Activated CD8-positive, alpha-beta T cell treated with anti-CD3 and anti-CD28 coated beads, Interleukin-2, amount 10 ng/mL, durations not matched to agents 7 days and 5 days (primary cell): Measurements from ENCODE around the gene GNPTG. TPM values are rescaled to one million over a fixed set of nuclear protein-coding genes. Genes with fewer than 3 reads are reported as not detected.

Experiments used
- ATAC-seq: fragments of 150-1000 bp; cut with Tn5 transposase; one replicate; pipeline ENCODE4 v1.10.0; 2021; ENCODE audit warnings: moderate library complexity
- CTCF ChIA-PET: fragments of 350-600 bp; sonication (Branson Sonifier 250); formaldehyde crosslinking; loops from one replicate; lab custom pipeline; 2021; ENCODE audit warnings: antibody characterized with exemption; lab: Charles Lee
- POLR2A ChIA-PET: fragments of 350-600 bp; sonication (Branson Sonifier 250); formaldehyde crosslinking; loops from one replicate; lab custom pipeline; 2021; ENCODE audit warnings: antibody characterized with exemption; lab: Charles Lee
- DNase-seq: peaks from one replicate; pipeline ENCODE4 v3.0.0-alpha.2; 2020
- H3K27ac Mint-ChIP-seq: one replicate; pipeline ENCODE4 v1.8.0; 2021; ENCODE audit warnings: mild to moderate bottlenecking, mixed read lengths
- H3K27me3 Mint-ChIP-seq: one replicate; pipeline ENCODE4 v1.8.0; 2021; ENCODE audit warnings: low read depth, mixed read lengths
- H3K36me3 Mint-ChIP-seq: one replicate; pipeline ENCODE4 v1.8.0; 2021; ENCODE audit warnings: low read depth, mixed read lengths
- H3K4me1 Mint-ChIP-seq: one replicate; pipeline ENCODE4 v1.8.0; 2021; ENCODE audit warnings: low read depth, mixed read lengths
- H3K4me3 Mint-ChIP-seq: one replicate; pipeline ENCODE4 v1.8.0; 2021; ENCODE audit warnings: mild to moderate bottlenecking, mixed read lengths
- H3K9me3 Mint-ChIP-seq: one replicate; pipeline ENCODE4 v1.8.0; 2022; ENCODE audit warnings: mixed read lengths; ENCODE audit not compliant: insufficient read depth
- total RNA-seq, 2 experiments: library from RNA; stranded (reverse); gene quantifications; one replicate each; pipeline ENCODE4 v1.2.3, GENCODE V29; 2021

GNPTG gene
- total RNA-seq, 2 experiments from 2014 or later = 24.2 to 25.1 TPM

- no peaks in the 10 kb centered on the region for H3K27me3 Mint-ChIP-seq
- CTCF ChIA-PET = no interaction called here
- DNase-seq (no peak), ATAC-seq (no peak)
- H3K4me3 Mint-ChIP-seq = no peak overlapping the region
- no peaks in the 10 kb centered on the region for H3K9me3 Mint-ChIP-seq
- H3K4me1 Mint-ChIP-seq = peaks cover 37% of the 10 kb centered on the region
- H3K27ac Mint-ChIP-seq = no peak overlapping the region
- H3K36me3 Mint-ChIP-seq = no peaks in the 10 kb centered on the region
- POLR2A ChIA-PET = no interaction called here
These were observed 3.2 kb downstream of the GNPTG start for GRCh38 chr16:1354815-1355540.

- Mint-ChIP-seq H3K9me3 (no peaks in the 10 kb centered on the region), H3K27me3 (no peaks in the 10 kb centered on the region), H3K27ac (no peak overlapping the region), H3K4me1 (peaks cover 31% of the 10 kb centered on the region), H3K4me3 (no peak overlapping the region), H3K36me3 (no peaks in the 10 kb centered on the region)
- ChIA-PET POLR2A (no interaction called here), CTCF (no interaction called here)
- ATAC-seq (no peak), DNase-seq (no peak)
These were observed 3.9 kb downstream of the GNPTG start for GRCh38 chr16:1355591-1355990.

- no peaks in the 10 kb centered on the region for H3K9me3 Mint-ChIP-seq
- ChIA-PET CTCF (no interaction called here), POLR2A (no interaction called here)
- no peak overlapping the region for H3K4me3 Mint-ChIP-seq
- ATAC-seq (no peak), DNase-seq (no peak)
- no peaks in the 10 kb centered on the region for H3K36me3 Mint-ChIP-seq
- no peak overlapping the region for H3K27ac Mint-ChIP-seq
- H3K4me1 Mint-ChIP-seq = peaks cover 29% of the 10 kb centered on the region
- H3K27me3 Mint-ChIP-seq = no peaks in the 10 kb centered on the region
These were observed 4.5 kb downstream of the GNPTG start for GRCh38 chr16:1356061-1356900.

GRCh38 chr16:1357906-1358566 lies 6.3 kb downstream of the GNPTG start:
- Mint-ChIP-seq H3K9me3 (no peaks in the 10 kb centered on the region), H3K27ac (no peak overlapping the region), H3K4me1 (peaks cover 20% of the 10 kb centered on the region), H3K27me3 (no peaks in the 10 kb centered on the region), H3K4me3 (no peak overlapping the region), H3K36me3 (peaks cover 3% of the 10 kb centered on the region)
- CTCF ChIA-PET = no interaction called here
- DNase-seq (no peak), ATAC-seq (no peak)
- POLR2A ChIA-PET = no interaction called here

GRCh38 chr16:1361685-1362360 lies 10.1 kb downstream of the GNPTG start:
- Mint-ChIP-seq H3K36me3 (peaks cover 14% of the 10 kb centered on the region), H3K27me3 (no peaks in the 10 kb centered on the region), H3K4me1 (peaks cover 5% of the 10 kb centered on the region), H3K4me3 (no peak overlapping the region), H3K27ac (no peak overlapping the region), H3K9me3 (no peaks in the 10 kb centered on the region)
- ATAC-seq = no peak
- ChIA-PET CTCF (interaction anchor here (2.4 to 2.9 kb wide), 2 partner anchors 9 to 18 kb away, joined by 13 to 14 read pairs; no protein-coding TSS in a partner anchor), POLR2A (no interaction called here)
- DNase-seq = no peak

GRCh38 chr16:1362807-1363206 lies 11.1 kb downstream of the GNPTG start:
- Mint-ChIP-seq H3K4me3 (no peak overlapping the region), H3K27ac (no peak overlapping the region), H3K36me3 (peaks cover 14% of the 10 kb centered on the region), H3K27me3 (no peaks in the 10 kb centered on the region), H3K4me1 (peaks cover 5% of the 10 kb centered on the region), H3K9me3 (no peaks in the 10 kb centered on the region)
- ChIA-PET CTCF (interaction anchor here (0.9 to 2.9 kb wide), 15 partner anchors 10 to 361 kb away, joined by 3 to 14 read pairs (median 5); partner anchors contain the start of gene UQCC4), POLR2A (interaction anchor here (1.0 kb wide), 1 partner anchor 54 kb away, joined by 4 read pairs; the partner anchor contains the start of gene UBE2I)
- no peak for ATAC-seq
- DNase-seq = no peak

GRCh38 chr16:1363501-1364041 lies 11.8 kb downstream of the GNPTG start:
- ChIA-PET CTCF (interaction anchor here (0.8 to 2.9 kb wide), 23 partner anchors 10 to 360 kb away, joined by 3 to 14 read pairs (median 4); partner anchors contain the start of gene UQCC4), POLR2A (interaction anchor here (0.7 to 1.0 kb wide), 3 partner anchors 15 to 175 kb away, joined by 3 to 4 read pairs (median 4); partner anchors contain the start of gene UBE2I)
- H3K4me3 Mint-ChIP-seq = no peak overlapping the region
- no peaks in the 10 kb centered on the region for H3K9me3 Mint-ChIP-seq
- no peak overlapping the region for H3K27ac Mint-ChIP-seq
- peak; percentile 97 for ATAC-seq
- peaks cover 14% of the 10 kb centered on the region for H3K36me3 Mint-ChIP-seq
- DNase-seq = peak; percentile 77
- H3K4me1 Mint-ChIP-seq = peaks cover 2% of the 10 kb centered on the region
- no peaks in the 10 kb centered on the region for H3K27me3 Mint-ChIP-seq

GRCh38 chr16:1364510-1364909 lies 12.8 kb downstream of the GNPTG start:
- no peak for ATAC-seq
- H3K27me3 Mint-ChIP-seq = no peaks in the 10 kb centered on the region
- CTCF ChIA-PET = interaction anchor here (0.7 to 2.9 kb wide), 15 partner anchors 11 to 359 kb away, joined by 3 to 14 read pairs (median 5); no protein-coding TSS in a partner anchor
- peaks cover 2% of the 10 kb centered on the region for H3K4me1 Mint-ChIP-seq
- no peak overlapping the region for H3K27ac Mint-ChIP-seq
- no peaks in the 10 kb centered on the region for H3K9me3 Mint-ChIP-seq
- POLR2A ChIA-PET = interaction anchor here (0.8 to 1.4 kb wide), 2 partner anchors 14 to 56 kb away, joined by 3 read pairs; partner anchors contain the start of gene UQCC4
- peaks cover 14% of the 10 kb centered on the region for H3K36me3 Mint-ChIP-seq
- no peak overlapping the region for H3K4me3 Mint-ChIP-seq
- DNase-seq = no peak

- ATAC-seq (no peak), DNase-seq (no peak)
- ChIA-PET POLR2A (no interaction called here), CTCF (no interaction called here)
- Mint-ChIP-seq H3K4me3 (no peak overlapping the region), H3K9me3 (no peaks in the 10 kb centered on the region), H3K27me3 (no peaks in the 10 kb centered on the region), H3K27ac (peak overlapping the region; percentile 11), H3K4me1 (peaks cover 2% of the 10 kb centered on the region), H3K36me3 (peaks cover 14% of the 10 kb centered on the region)
These were observed 14.5 kb downstream of the GNPTG start for GRCh38 chr16:1366060-1366711.

GRCh38 chr16:1366712-1367299 lies 15.1 kb downstream of the GNPTG start:
- H3K4me1 Mint-ChIP-seq = peaks cover 2% of the 10 kb centered on the region
- ATAC-seq = no peak
- ChIA-PET POLR2A (no interaction called here), CTCF (interaction anchor here (1.6 kb wide), 1 partner anchor 146 kb away, joined by 3 read pairs; no protein-coding TSS in a partner anchor)
- H3K4me3 Mint-ChIP-seq = no peak overlapping the region
- DNase-seq = no peak
- H3K36me3 Mint-ChIP-seq = peaks cover 14% of the 10 kb centered on the region
- no peaks in the 10 kb centered on the region for H3K9me3 Mint-ChIP-seq
- H3K27me3 Mint-ChIP-seq = no peaks in the 10 kb centered on the region
- no peak overlapping the region for H3K27ac Mint-ChIP-seq
